Ovary (tissue), 9 donors: ENCODE results near the gene PAK5. TPM values are rescaled to one million over a fixed set of nuclear protein-coding genes. Genes with fewer than 3 reads are reported as not detected.

Experiments used
- DNase-seq, 5 donors: peaks; one replicate each; pipeline ENCODE4 v3.0.0-alpha.2; 2019 to 2020
- H3K27ac ChIP-seq, 2 donors: fragments of 200-600 bp; one replicate each; pipeline versions ENCODE4 v1.5.1 to v1.8.0; 2019 to 2022
- H3K27me3 ChIP-seq: fragments of 200-600 bp; one replicate; pipeline ENCODE4 v1.8.0; 2022
- H3K36me3 ChIP-seq: fragments of 200-600 bp; sonication (generic); one replicate; pipeline ENCODE4 v1.5.1; 2019
- H3K4me1 ChIP-seq: one replicate; pipeline ENCODE4 v1.8.1; 2013; ENCODE audit warnings: mild to moderate bottlenecking, moderate library complexity; ENCODE audit not compliant: insufficient read depth
- H3K4me3 ChIP-seq: fragments of 200-600 bp; sonication (generic); one replicate; pipeline ENCODE4 v1.5.1; 2017
- H3K9me3 ChIP-seq, 2 donors: fragments of 200-600 bp in 1 of 2; sonication (generic) in 1 of 2; one replicate each; pipeline versions ENCODE4 v1.5.1 to v1.8.1; 2013 to 2019; ENCODE audit warnings: mild to moderate bottlenecking in 1 of 2, moderate library complexity in 1 of 2
- EP300 ChIP-seq: sonication (generic); formaldehyde crosslinking; IDR thresholded peaks from one replicate; pipeline ENCODE4 v1.6.1; 2017; ENCODE audit warnings: antibody characterized with exemption
- POLR2A ChIP-seq: fragments of 450-650 bp; IDR thresholded peaks from one replicate; pipeline ENCODE4 v1.6.1; 2017; ENCODE audit warnings: antibody characterized with exemption, mild to moderate bottlenecking, moderate library complexity
- WGBS, 3 donors: extraction: QIAGEN DNeasy Blood & Tissue Kit in 1 of 3; methylation state at CpG; one replicate each; pipeline versions ENCODE4 v1.1.5 to v1.1.7; 2013 to 2017; 5-methylcytosine and 5-hydroxymethylcytosine counted together
- intact Hi-C, 4 donors: fragments of 100-400 bp; cut with DNase I; formaldehyde crosslinking; loops; one replicate each; pipeline versions ENCODE4 v1.11.0 to v1.15.1; 2022 to 2023
- polyA plus RNA-seq, 2 donors: library from polyadenylated mRNA; stranded (reverse); fragments of 200-250 nt in 1 of 2; fragments of 350-450 nt in 1 of 2; fragmentation: Illumina TruSeq in 1 of 2; extraction: RNeasy Lipid Tissue Mini Kit (QIAGEN cat#74804) in 1 of 2; gene quantifications; one replicate each; pipeline ENCODE4 v1.2.3, GENCODE V29; 2013 to 2014
- total RNA-seq, 7 donors: library from RNA; depleted of rRNA in 2 of 7; stranded (reverse); fragments of >200 nt in 2 of 7; fragmentation: NEBNext Ultra II Directional in 3 of 7; extraction: Animal tissue kit (Norgen Biotek cat#: 25700) in 3 of 7; gene quantifications; one replicate each; pipeline versions ENCODE4 v1.1.0 to v1.2.4, GENCODE V29; 2016 to 2023
- TF ChIP-seq, protein P1 (sequence below), 3 donors: fragments of 450-650 bp in 2 of 3; fragments of 200-600 bp in 1 of 3; IDR thresholded peaks; one replicate each; pipeline versions ENCODE4 v1.5.1 to v1.8.0; 2016 to 2022; ENCODE audit warnings: antibody characterized with exemption in 3 of 3, mild to moderate bottlenecking in 1 of 3
- donor health status: DM: no; HTN: no; CAD: no; lungs with moderate emphysema.
- donor health status: DM: no; HTN: no; CAD: no.
- donor health status: Bipolar disorder and iron deficiency.
- donor health status: DM: yes; HTN: yes; CAD: no.
- donor health status: DM: no; HTN: no; CAD: no.
- donor health status: DM: yes; HTN: yes; CAD: no.

The PAK5 gene
- total and polyA plus RNA-seq, 9 donors: under 0.01 to 0.47 (median 0.10) TPM; not detected in 2

DNA sequence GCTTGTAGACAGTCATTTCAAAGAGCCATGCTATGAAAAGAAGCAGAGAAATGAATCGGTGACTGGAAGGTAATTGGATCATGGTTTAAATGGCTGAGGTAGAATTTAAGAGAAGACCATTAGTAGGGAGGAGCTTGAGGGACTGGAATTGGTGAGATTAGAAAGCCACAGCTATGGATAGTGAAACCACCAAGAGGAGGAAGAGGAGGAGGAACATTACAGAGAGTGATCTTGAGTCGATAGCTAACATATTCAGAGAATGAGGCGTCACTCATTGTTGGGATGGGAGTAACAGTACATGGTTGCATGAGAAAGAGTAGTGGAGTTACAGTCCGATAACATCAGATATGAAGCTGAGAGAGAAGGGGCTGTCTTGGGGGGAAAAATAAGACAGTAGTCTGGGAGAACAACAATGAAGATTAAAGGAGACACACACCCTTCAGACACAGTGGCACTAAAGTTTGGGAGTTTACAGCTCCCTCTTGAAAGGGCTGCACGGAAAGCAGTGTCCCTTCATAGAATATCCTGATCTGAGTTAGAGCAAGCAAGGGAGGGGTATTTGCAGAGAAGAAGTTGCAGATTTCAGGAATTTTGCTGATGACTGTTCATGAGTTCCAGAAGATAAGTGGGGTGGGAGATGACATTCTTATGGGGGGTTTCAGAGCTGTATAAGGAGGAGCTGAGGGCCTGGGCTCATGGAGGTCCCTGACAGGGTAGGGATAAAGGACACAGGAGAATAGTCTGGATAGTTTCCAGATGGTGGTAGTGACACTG, 339.6 kb downstream of the PAK5 start:
- Histone ChIP-seq H3K27me3 (no peaks in the 10 kb centered on the region), H3K27ac (no peak overlapping the region), H3K36me3 (no peaks in the 10 kb centered on the region), H3K4me1 (peaks cover 7% of the 10 kb centered on the region), H3K4me3 (no peak overlapping the region), H3K9me3 (no peaks in the 10 kb centered on the region)
- WGBS, 3 donors: 74 to 82% (median 82%) methylated on average over 5 of the region's 5 CpGs
- intact Hi-C loops: no loop called here
- DNase-seq: no peak
- TF ChIP-seq EP300 (no peak), POLR2A (no peak)
- TF ChIP-seq, protein P1, sequence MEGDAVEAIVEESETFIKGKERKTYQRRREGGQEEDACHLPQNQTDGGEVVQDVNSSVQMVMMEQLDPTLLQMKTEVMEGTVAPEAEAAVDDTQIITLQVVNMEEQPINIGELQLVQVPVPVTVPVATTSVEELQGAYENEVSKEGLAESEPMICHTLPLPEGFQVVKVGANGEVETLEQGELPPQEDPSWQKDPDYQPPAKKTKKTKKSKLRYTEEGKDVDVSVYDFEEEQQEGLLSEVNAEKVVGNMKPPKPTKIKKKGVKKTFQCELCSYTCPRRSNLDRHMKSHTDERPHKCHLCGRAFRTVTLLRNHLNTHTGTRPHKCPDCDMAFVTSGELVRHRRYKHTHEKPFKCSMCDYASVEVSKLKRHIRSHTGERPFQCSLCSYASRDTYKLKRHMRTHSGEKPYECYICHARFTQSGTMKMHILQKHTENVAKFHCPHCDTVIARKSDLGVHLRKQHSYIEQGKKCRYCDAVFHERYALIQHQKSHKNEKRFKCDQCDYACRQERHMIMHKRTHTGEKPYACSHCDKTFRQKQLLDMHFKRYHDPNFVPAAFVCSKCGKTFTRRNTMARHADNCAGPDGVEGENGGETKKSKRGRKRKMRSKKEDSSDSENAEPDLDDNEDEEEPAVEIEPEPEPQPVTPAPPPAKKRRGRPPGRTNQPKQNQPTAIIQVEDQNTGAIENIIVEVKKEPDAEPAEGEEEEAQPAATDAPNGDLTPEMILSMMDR (IDR thresholded peaks at IDR 0.05): no peak

DNA sequence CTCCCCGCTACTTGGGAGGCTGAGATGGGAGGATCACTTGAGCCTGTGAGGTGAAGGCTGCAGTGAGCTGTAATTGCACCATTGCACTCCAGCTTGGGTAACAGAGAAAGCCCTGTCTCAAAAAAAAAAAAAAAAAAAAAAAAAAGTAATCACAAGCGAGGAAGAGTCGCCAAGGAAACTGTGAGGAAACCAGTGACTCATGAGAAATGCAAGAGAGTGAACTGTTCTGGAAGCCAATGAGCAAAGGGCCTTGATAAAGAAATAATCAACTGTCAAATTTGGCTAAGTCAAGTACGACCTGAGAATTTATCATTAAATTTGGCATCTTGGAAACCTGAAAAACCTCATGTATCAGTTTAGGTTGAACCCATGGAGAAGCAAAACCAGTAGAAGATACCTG, 340.6 kb downstream of the PAK5 start:
- Histone ChIP-seq H3K27ac (no peak overlapping the region), H3K36me3 (no peaks in the 10 kb centered on the region), H3K4me3 (no peak overlapping the region), H3K4me1 (peaks cover 7% of the 10 kb centered on the region), H3K9me3 (no peaks in the 10 kb centered on the region), H3K27me3 (no peaks in the 10 kb centered on the region)
- 75 to 90% (median 79%) methylated on average over 4 of the region's 4 CpGs for WGBS, 3 donors
- TF ChIP-seq, protein P1 (IDR thresholded peaks at IDR 0.05): no peak
- no peak for DNase-seq
- intact Hi-C loops: no loop called here

DNA sequence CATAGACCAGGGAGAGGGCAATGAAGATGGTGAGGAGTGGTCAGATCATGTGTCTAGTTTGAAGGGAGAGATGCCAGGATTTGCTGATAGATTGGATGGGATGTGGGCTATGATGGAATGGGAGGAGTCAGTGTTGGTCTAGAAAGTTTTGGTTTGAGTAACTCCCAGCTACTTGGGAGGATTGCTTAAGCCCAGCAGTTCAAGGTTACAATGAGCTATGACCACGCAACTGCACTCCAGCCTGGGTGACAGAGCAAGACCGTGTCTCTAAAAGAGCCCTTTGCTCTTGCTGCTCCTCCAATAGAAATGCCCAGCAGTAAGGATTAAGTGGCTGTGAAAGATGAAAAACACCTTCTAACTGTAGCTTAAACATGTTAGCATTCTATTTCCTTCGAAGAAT, 342.7 kb downstream of the PAK5 start:
- Histone ChIP-seq H3K27ac (no peak overlapping the region), H3K36me3 (no peaks in the 10 kb centered on the region), H3K9me3 (no peaks in the 10 kb centered on the region), H3K27me3 (no peaks in the 10 kb centered on the region), H3K4me3 (no peak overlapping the region), H3K4me1 (peaks cover 7% of the 10 kb centered on the region)
- 71 to 76% (median 75%) methylated on average over 3 of the region's 3 CpGs for WGBS, 3 donors
- no peak for DNase-seq
- intact Hi-C loops: no loop called here
- TF ChIP-seq POLR2A (no peak), EP300 (no peak)
- TF ChIP-seq, protein P1 (IDR thresholded peaks at IDR 0.05): no peak

DNA sequence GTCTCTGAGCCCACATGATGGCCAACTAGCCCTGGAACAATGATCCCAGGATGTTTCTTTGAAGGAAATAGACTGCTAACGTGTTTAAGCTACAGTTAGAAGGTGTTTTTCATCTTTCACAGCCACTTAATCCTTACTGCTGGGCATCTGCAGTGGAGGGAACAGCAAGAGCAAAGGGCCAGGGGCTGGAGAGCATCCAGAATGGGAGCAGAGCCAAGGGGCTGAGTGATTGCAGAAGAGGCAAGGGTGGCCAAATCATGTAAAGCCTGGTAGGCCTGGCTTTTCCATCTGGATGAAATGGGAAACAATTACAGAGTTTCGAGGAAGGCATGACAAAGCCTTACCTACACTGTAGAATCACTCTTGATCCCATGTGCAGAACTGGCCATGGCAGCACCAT, 343.2 kb downstream of the PAK5 start:
- intact Hi-C loops: no loop called here
- no peaks in the 10 kb centered on the region for H3K9me3 ChIP-seq
- no peak overlapping the region for H3K4me3 ChIP-seq
- 86 to 92% (median 87%) methylated on average over 2 of the region's 2 CpGs for WGBS, 3 donors
- H3K4me1 ChIP-seq: peaks cover 7% of the 10 kb centered on the region
- DNase-seq: no peak
- TF ChIP-seq, protein P1 (IDR thresholded peaks at IDR 0.05): no peak
- TF ChIP-seq EP300 (no peak), POLR2A (no peak)
- H3K27ac ChIP-seq: no peak overlapping the region
- no peaks in the 10 kb centered on the region for H3K27me3 ChIP-seq
- H3K36me3 ChIP-seq: no peaks in the 10 kb centered on the region
